ENCODE data around the gene STK25.

DNA sequence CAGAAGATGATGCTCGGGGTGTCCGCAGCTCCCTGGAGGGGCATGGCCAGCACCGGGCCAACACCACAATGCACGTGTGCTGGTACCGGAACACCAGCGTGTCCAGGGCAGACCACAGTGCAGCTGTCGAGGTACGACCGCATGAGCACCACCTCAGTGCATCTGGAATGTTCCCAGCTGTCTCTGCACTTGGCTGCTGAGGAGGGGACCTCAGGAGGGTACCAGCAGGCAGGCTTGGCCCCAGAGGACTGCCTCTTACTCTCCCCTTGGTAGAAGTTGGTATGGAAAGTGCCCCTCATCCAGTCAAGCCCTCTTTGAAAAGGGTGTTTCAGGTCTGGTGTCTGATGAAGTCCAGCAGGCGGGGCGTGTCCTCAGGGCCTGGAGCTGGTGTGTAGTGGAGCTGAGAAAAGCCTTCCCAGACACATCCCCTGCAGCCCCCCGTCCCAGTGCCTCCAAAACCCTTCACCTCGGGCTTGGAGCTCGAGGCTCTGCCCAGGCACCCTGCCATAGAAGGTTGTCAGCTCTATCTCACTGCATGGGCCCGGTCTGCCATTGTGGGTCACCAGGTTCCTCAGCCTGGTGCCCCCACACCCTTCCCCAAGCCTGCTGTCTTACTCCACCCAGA is 16.7 kb downstream of the STK25 start:
- no peak for TF ChIP-seq CTCF (IDR thresholded peaks at IDR 0.05; ENCODE audit: low read length)
- TF ChIP-seq EZH2phosphoT487 (IDR thresholded peaks at IDR 0.05; ENCODE audit: low read length) = no peak
